H9 (cell line): ENCODE results near the gene ELF1. TPM values are rescaled to one million over a fixed set of nuclear protein-coding genes. Genes with fewer than 3 reads are reported as not detected.

Experiments
- DNase-seq: peaks from one replicate; pipeline ENCODE4 v3.0.0-alpha.2; 2017
- H2AFZ ChIP-seq: one replicate; pipeline ENCODE4 v1.6.1; 2013; ENCODE audit warnings: mild to moderate bottlenecking, low read length, control low read depth, moderate library complexity
- H2AK5ac ChIP-seq: 2 replicates; pipeline ENCODE4 v1.6.1; 2013; ENCODE audit warnings: low read length, control low read depth, mixed read lengths; ENCODE audit not compliant: insufficient read length
- H2BK120ac ChIP-seq: one replicate; pipeline ENCODE4 v1.6.1; 2013; ENCODE audit warnings: low read depth, mild to moderate bottlenecking, low read length, control low read depth, inconsistent platforms; ENCODE audit not compliant: poor library complexity, severe bottlenecking
- H2BK12ac ChIP-seq: 2 replicates; pipeline ENCODE4 v1.6.1; 2013; ENCODE audit warnings: low read length, control low read depth, mixed read lengths, low read depth; ENCODE audit not compliant: insufficient read length
- H2BK15ac ChIP-seq: 2 replicates; pipeline ENCODE4 v1.6.1; 2013; ENCODE audit warnings: low read depth, low read length, control low read depth
- H2BK20ac ChIP-seq: one replicate; pipeline ENCODE4 v1.6.1; 2013; ENCODE audit warnings: low read depth, mild to moderate bottlenecking, low read length, control low read depth, inconsistent platforms; ENCODE audit not compliant: poor library complexity, severe bottlenecking
- H2BK5ac ChIP-seq: 2 replicates; pipeline ENCODE4 v1.6.1; 2013; ENCODE audit warnings: low read length, control low read depth, mixed read lengths; ENCODE audit not compliant: insufficient read length
- H3K14ac ChIP-seq: 2 replicates; pipeline ENCODE4 v1.6.1; 2013; ENCODE audit warnings: low read length, control low read depth; ENCODE audit not compliant: insufficient read depth
- H3K18ac ChIP-seq: 2 replicates; pipeline ENCODE4 v1.6.1; 2013; ENCODE audit warnings: low read depth, mild to moderate bottlenecking, mixed read lengths, low read length, control low read depth; ENCODE audit not compliant: insufficient read length
- H3K23ac ChIP-seq: 2 replicates; pipeline ENCODE4 v1.6.1; 2013; ENCODE audit warnings: low read length, control low read depth, mixed read lengths, low read depth; ENCODE audit not compliant: insufficient read length
- H3K23me2 ChIP-seq: 2 replicates; pipeline ENCODE4 v1.6.1; 2013; ENCODE audit warnings: low read depth, mild to moderate bottlenecking, mixed read lengths, low read length, control low read depth; ENCODE audit not compliant: insufficient read length, poor library complexity, severe bottlenecking
- H3K27ac ChIP-seq: 2 replicates; pipeline ENCODE4 v1.5.1; 2013; ENCODE audit warnings: low read length, control low read depth, mixed read lengths, low read depth; ENCODE audit not compliant: insufficient read length
- H3K27me3 ChIP-seq: 2 replicates; pipeline ENCODE4 v1.6.1; 2013; ENCODE audit warnings: low read length, control low read depth, inconsistent platforms; ENCODE audit not compliant: insufficient read depth
- H3K4ac ChIP-seq: 2 replicates; pipeline ENCODE4 v1.6.1; 2013; ENCODE audit warnings: low read depth, mild to moderate bottlenecking, control low read depth, inconsistent platforms, low read length, moderate library complexity
- H3K4me1 ChIP-seq: 2 replicates; pipeline ENCODE4 v1.6.1; 2013; ENCODE audit warnings: low read length, control low read depth, inconsistent platforms; ENCODE audit not compliant: insufficient read depth
- H3K4me2 ChIP-seq: 2 replicates; pipeline ENCODE4 v1.6.1; 2013; ENCODE audit warnings: low read length, control low read depth, mixed read lengths; ENCODE audit not compliant: insufficient read length, insufficient read depth
- H3K56ac ChIP-seq: 2 replicates; pipeline ENCODE4 v1.6.1; 2013; ENCODE audit warnings: low read depth, mild to moderate bottlenecking, mixed read lengths, low read length, control low read depth; ENCODE audit not compliant: insufficient read length
- H3K79me1 ChIP-seq: 2 replicates; pipeline ENCODE4 v1.6.1; 2013; ENCODE audit warnings: low read depth, mild to moderate bottlenecking, moderate library complexity, low read length, control low read depth, inconsistent platforms; ENCODE audit not compliant: insufficient read depth, poor library complexity, severe bottlenecking
- H3K79me2 ChIP-seq: 2 replicates; pipeline ENCODE4 v1.6.1; 2013; ENCODE audit warnings: low read length, control low read depth, inconsistent platforms; ENCODE audit not compliant: insufficient read depth
- H3K9ac ChIP-seq: 2 replicates; pipeline ENCODE4 v1.6.1; 2013; ENCODE audit warnings: low read length, control low read depth, mixed read lengths; ENCODE audit not compliant: insufficient read length; ENCODE audit errors: extremely low read depth
- H3K9me3 ChIP-seq: one replicate; pipeline ENCODE4 v1.6.1; 2013; ENCODE audit warnings: low read depth, low read length, inconsistent platforms; ENCODE audit not compliant: control insufficient read depth
- H3T11ph ChIP-seq: one replicate; pipeline ENCODE4 v1.6.1; 2013; ENCODE audit warnings: mild to moderate bottlenecking, low read length, control low read depth, inconsistent platforms
- H4K20me1 ChIP-seq: one replicate; pipeline ENCODE4 v1.6.1; 2013; ENCODE audit not compliant: control insufficient read depth, insufficient read length, insufficient read depth
- H4K5ac ChIP-seq: 2 replicates; pipeline ENCODE4 v1.6.1; 2013; ENCODE audit warnings: low read depth, mild to moderate bottlenecking, mixed read lengths, low read length, control low read depth; ENCODE audit not compliant: insufficient read length
- H4K8ac ChIP-seq: replicated peaks from 2 replicates; pipeline ENCODE4 v1.6.1; 2013; ENCODE audit warnings: low read length, control low read depth, mixed read lengths, low read depth; ENCODE audit not compliant: insufficient read length
- H4K91ac ChIP-seq: 2 replicates; pipeline ENCODE4 v1.6.1; 2013; ENCODE audit warnings: low read depth, mild to moderate bottlenecking, moderate library complexity, mixed read lengths, low read length, control low read depth; ENCODE audit not compliant: insufficient read length
- H3K27ac Mint-ChIP-seq, 3 experiments: 2 replicates in 2 of 3; 3 replicates in 1 of 3; pipeline ENCODE4 v1.8.0; 2020 to 2021; ENCODE audit warnings: mixed read lengths in 3 of 3, mild to moderate bottlenecking in 1 of 3, moderate library complexity in 1 of 3
- H3K27me3 Mint-ChIP-seq: 2 replicates; pipeline ENCODE4 v1.8.0; 2021; ENCODE audit warnings: low read depth, mild to moderate bottlenecking, moderate library complexity, mixed read lengths
- H3K36me3 Mint-ChIP-seq, 3 experiments: 2 replicates in 2 of 3; 3 replicates in 1 of 3; pipeline ENCODE4 v1.8.0; 2020 to 2021; ENCODE audit warnings: low read depth in 3 of 3, mixed read lengths in 3 of 3; ENCODE audit not compliant: insufficient read depth in 1 of 3
- H3K4me1 Mint-ChIP-seq, 2 experiments: 2 replicates each; pipeline ENCODE4 v1.8.0; 2020; ENCODE audit warnings: mixed read lengths in 2 of 2
- H3K4me3 Mint-ChIP-seq, 2 experiments: 2 replicates in 1 of 2; 3 replicates in 1 of 2; pipeline ENCODE4 v1.8.0; 2020 to 2021; ENCODE audit warnings: mild to moderate bottlenecking in 2 of 2, mixed read lengths in 2 of 2, moderate library complexity in 1 of 2
- H3K9me3 Mint-ChIP-seq, 2 experiments: 2 replicates in 1 of 2; 3 replicates in 1 of 2; pipeline ENCODE4 v1.8.0; 2020; ENCODE audit warnings: mild to moderate bottlenecking in 2 of 2, mixed read lengths in 2 of 2, moderate library complexity in 1 of 2
- WGBS: extraction: QIAGEN DNeasy Blood & Tissue Kit; methylation state at CpG from one replicate; pipeline ENCODE4 v1.1.7; 2013; ENCODE audit warnings: missing lambda C conversion rate, low lambda C conversion rate, mixed read lengths; ENCODE audit not compliant: insufficient read length; ENCODE audit errors: extremely low coverage; 5-methylcytosine and 5-hydroxymethylcytosine counted together
- total RNA-seq: library from RNA; stranded (reverse); gene quantifications from 2 replicates; pipeline ENCODE4 v1.2.1, GENCODE V29; 2021
- TF ChIP-seq, protein P1 (sequence below): fragments of 200-600 bp; sonication (generic); conservative IDR thresholded peaks from 3 replicates; pipeline ENCODE4 v1.8.0; 2021; ENCODE audit warnings: antibody characterized with exemption, mild to moderate bottlenecking

ELF1 gene
- total RNA-seq, 1 experiment from 2014 or later = 15.5 TPM

DNA sequence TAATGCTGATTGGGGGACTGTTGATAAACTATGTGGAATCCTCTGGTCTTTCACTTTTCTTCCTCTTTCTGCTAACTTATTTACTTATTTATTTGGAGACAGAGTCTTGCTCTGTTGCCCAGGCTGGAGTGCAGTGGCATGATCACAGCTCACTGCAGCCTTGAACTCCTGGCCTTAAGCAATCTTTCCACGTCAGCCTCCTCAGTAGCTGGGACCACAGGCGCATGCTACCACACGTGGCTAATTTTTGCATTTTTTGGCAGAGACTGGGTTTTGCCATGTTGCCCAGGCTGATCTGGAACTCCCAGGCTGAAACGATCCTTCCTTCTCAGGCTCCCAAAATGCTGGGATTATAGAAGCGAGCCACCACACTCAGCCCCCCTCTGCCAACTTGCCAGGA is 77.5 kb downstream of the ELF1 start:
- Histone ChIP-seq H3K9ac (no peak overlapping the region), H4K8ac (no peak overlapping the region), H2AFZ (no peak overlapping the region), H3K4me2 (no peak overlapping the region), H2BK12ac (no peak overlapping the region), H3K9me3 (no peaks in the 10 kb centered on the region), H4K5ac (no peak overlapping the region), H3K79me1 (no peaks in the 10 kb centered on the region), H3K4ac (no peak overlapping the region), H3K27ac (no peak overlapping the region), H3K18ac (no peak overlapping the region), H2AK5ac (no peak overlapping the region), H3T11ph (no peak overlapping the region), H3K56ac (no peak overlapping the region), H4K91ac (no peak overlapping the region), H3K14ac (no peak overlapping the region), H3K79me2 (no peaks in the 10 kb centered on the region), H2BK15ac (no peak overlapping the region), H3K4me1 (no peaks in the 10 kb centered on the region), H3K23me2 (no peaks in the 10 kb centered on the region), H4K20me1 (no peaks in the 10 kb centered on the region), H3K23ac (no peak overlapping the region), H3K27me3 (no peaks in the 10 kb centered on the region), H2BK5ac (no peak overlapping the region), H2BK120ac (no peak overlapping the region), H2BK20ac (no peak overlapping the region)
- Mint-ChIP-seq H3K27me3 (no peaks in the 10 kb centered on the region), H3K27ac (no peak overlapping the region), H3K36me3 (peaks cover 0 to 10% (median 6%) of the 10 kb centered on the region in 3 experiments; a peak in 2 of 7 replicates), H3K4me1 (no peaks in the 10 kb centered on the region), H3K9me3 (no peaks in the 10 kb centered on the region), H3K4me3 (no peak overlapping the region)
- no CpG with 5 or more reads among the region's 5 CpGs for WGBS
- DNase-seq = no peak
- TF ChIP-seq, protein P1, sequence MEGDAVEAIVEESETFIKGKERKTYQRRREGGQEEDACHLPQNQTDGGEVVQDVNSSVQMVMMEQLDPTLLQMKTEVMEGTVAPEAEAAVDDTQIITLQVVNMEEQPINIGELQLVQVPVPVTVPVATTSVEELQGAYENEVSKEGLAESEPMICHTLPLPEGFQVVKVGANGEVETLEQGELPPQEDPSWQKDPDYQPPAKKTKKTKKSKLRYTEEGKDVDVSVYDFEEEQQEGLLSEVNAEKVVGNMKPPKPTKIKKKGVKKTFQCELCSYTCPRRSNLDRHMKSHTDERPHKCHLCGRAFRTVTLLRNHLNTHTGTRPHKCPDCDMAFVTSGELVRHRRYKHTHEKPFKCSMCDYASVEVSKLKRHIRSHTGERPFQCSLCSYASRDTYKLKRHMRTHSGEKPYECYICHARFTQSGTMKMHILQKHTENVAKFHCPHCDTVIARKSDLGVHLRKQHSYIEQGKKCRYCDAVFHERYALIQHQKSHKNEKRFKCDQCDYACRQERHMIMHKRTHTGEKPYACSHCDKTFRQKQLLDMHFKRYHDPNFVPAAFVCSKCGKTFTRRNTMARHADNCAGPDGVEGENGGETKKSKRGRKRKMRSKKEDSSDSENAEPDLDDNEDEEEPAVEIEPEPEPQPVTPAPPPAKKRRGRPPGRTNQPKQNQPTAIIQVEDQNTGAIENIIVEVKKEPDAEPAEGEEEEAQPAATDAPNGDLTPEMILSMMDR = no peak
